Mesenteric fat pad (tissue), 1 donor: ENCODE results near the gene MAP2K6. TPM values are rescaled to one million over a fixed set of nuclear protein-coding genes. Genes with fewer than 3 reads are reported as not detected.

Experiments used
- total RNA-seq: library from RNA; stranded (reverse); fragmentation: NEBNext Ultra II Directional; extraction: Animal tissue kit (Norgen Biotek cat#: 25700); gene quantifications from one replicate; pipeline ENCODE4 v1.2.1, GENCODE V29; 2021
- donor health status: DM: yes; HTN: yes; CAD: no.

Gene MAP2K6
- total RNA-seq, 1 donor from 2014 or later = 22.1 TPM

Other genes with a start within 250 kb of the MAP2K6 start
- 17.8 TPM for gene ABCA10, start 185.9 kb upstream of the MAP2K6 start, total RNA-seq
- gene ABCA5, start 87.6 kb upstream of the MAP2K6 start, total RNA-seq = 73.8 TPM